PC-3 (cell line): ENCODE results near the gene CEACAM18. TPM values are rescaled to one million over a fixed set of nuclear protein-coding genes. Genes with fewer than 3 reads are reported as not detected.

ENCODE experiments used
- ATAC-seq: fragments of 200-7000 bp; cut with Tn5 transposase; 2 replicates; pipeline ENCODE4 v1.9.1; 2020; ENCODE audit warnings: mild to moderate bottlenecking, moderate library complexity
- BruUV-seq: library from RNA; stranded (reverse); fragments of 400-500 nt; replicated peaks from 2 replicates; lab custom pipeline; 2021; lab: Mats Ljungman, UMichigan
- CTCF ChIA-PET: fragments of 300-600 bp; sonication (Branson Sonifier 250); formaldehyde crosslinking; loops from one replicate; lab custom pipeline; 2022; ENCODE audit warnings: antibody characterized with exemption; lab: Charles Lee
- POLR2A ChIA-PET: fragments of 300-600 bp; sonication (Branson Sonifier 250); formaldehyde crosslinking; loops from one replicate; lab custom pipeline; 2022; ENCODE audit warnings: antibody characterized with exemption; ENCODE audit not compliant: unreplicated experiment; lab: Charles Lee
- DNase-seq: peaks from one replicate; pipeline ENCODE4 v3.0.0-alpha.2; 2015
- H2AFZ ChIP-seq: fragments of 300-600 bp; sonication (generic); 2 replicates; pipeline ENCODE4 v1.6.0; 2016; ENCODE audit warnings: antibody characterized with exemption, low read length
- H3F3A ChIP-seq: fragments of 300-600 bp; sonication (generic); one replicate; pipeline ENCODE4 v1.6.0; 2017; ENCODE audit warnings: antibody characterized with exemption, low read length, control low read depth, mild to moderate bottlenecking; ENCODE audit not compliant: unreplicated experiment
- H3K27ac ChIP-seq: fragments of 300-600 bp; sonication (generic); 2 replicates; pipeline ENCODE4 v1.5.1; 2016; ENCODE audit warnings: mild to moderate bottlenecking, low read length
- H3K27me3 ChIP-seq: fragments of 300-600 bp; sonication (generic); 2 replicates; pipeline ENCODE4 v1.6.1; 2016; ENCODE audit warnings: low read length, mixed read lengths
- H3K36me3 ChIP-seq: fragments of 300-600 bp; sonication (generic); 2 replicates; pipeline ENCODE4 v1.6.1; 2016; ENCODE audit warnings: low read depth, mixed run types, low read length, mixed read lengths
- H3K4me1 ChIP-seq: fragments of 300-600 bp; sonication (generic); 2 replicates; pipeline ENCODE4 v1.5.1; 2016; ENCODE audit warnings: low read length; ENCODE audit not compliant: insufficient read depth
- H3K4me2 ChIP-seq: fragments of 300-600 bp; sonication (generic); 2 replicates; pipeline ENCODE4 v1.6.0; 2016; ENCODE audit warnings: low read length
- H3K4me3 ChIP-seq: fragments of 300-600 bp; sonication (generic); 2 replicates; pipeline ENCODE4 v1.5.1; 2016; ENCODE audit warnings: mild to moderate bottlenecking, low read length, mixed read lengths
- H3K79me2 ChIP-seq: fragments of 300-600 bp; sonication (generic); 2 replicates; pipeline ENCODE4 v1.6.1; 2017; ENCODE audit warnings: low read length, mixed read lengths
- H3K9ac ChIP-seq: fragments of 300-600 bp; sonication (generic); 2 replicates; pipeline ENCODE4 v1.6.0; 2016; ENCODE audit warnings: mild to moderate bottlenecking, low read length
- H3K9me2 ChIP-seq: fragments of 300-600 bp; sonication (generic); replicated peaks from 2 replicates; pipeline ENCODE4 v1.6.1; 2016; ENCODE audit warnings: mixed run types, low read length, mixed read lengths
- H3K9me3 ChIP-seq: fragments of 300-600 bp; sonication (generic); 2 replicates; pipeline ENCODE4 v1.6.1; 2016; ENCODE audit warnings: low read length, mixed read lengths
- H4K20me1 ChIP-seq: fragments of 300-600 bp; sonication (generic); 2 replicates; pipeline ENCODE4 v1.6.1; 2016; ENCODE audit warnings: low read length, mixed read lengths
- CTCF ChIP-seq: fragments of 300-600 bp; sonication (generic); conservative IDR thresholded peaks from 2 replicates; pipeline ENCODE4 v1.5.1; 2017; ENCODE audit warnings: antibody characterized with exemption, low read depth, mild to moderate bottlenecking, low read length
- EZH2 ChIP-seq: fragments of 300-600 bp; sonication (generic); IDR thresholded peaks from one replicate; pipeline ENCODE4 v1.6.1; 2017; ENCODE audit warnings: antibody characterized with exemption, mild to moderate bottlenecking, low read length; ENCODE audit not compliant: unreplicated experiment
- EZH2phosphoT487 ChIP-seq: fragments of 300-600 bp; sonication (generic); IDR thresholded peaks from 2 replicates; pipeline ENCODE4 v1.6.1; 2018; ENCODE audit warnings: mild to moderate bottlenecking, antibody characterized with exemption, low read length, borderline replicate concordance
- intact Hi-C: fragments of 100-400 bp; cut with micrococcal nuclease; formaldehyde crosslinking; loops from 2 replicates; pipeline ENCODE4 v1.9.0; 2023
- total RNA-seq: library from RNA; depleted of rRNA; stranded (reverse); fragments of >200 nt; gene quantifications from 2 replicates; pipeline ENCODE4 v1.2.3, GENCODE V29; 2014

The CEACAM18 gene
- total RNA-seq, 1 experiment from 2014 or later = not detected

- no peak overlapping the region for H3K9ac ChIP-seq
- H4K20me1 ChIP-seq = no peaks in the 10 kb centered on the region
- H2AFZ ChIP-seq = no peak overlapping the region
- H3K4me3 ChIP-seq = no peak overlapping the region
- POLR2A ChIA-PET = no interaction called here
- DNase-seq = no peak
- TF ChIP-seq EZH2phosphoT487 (no peak), EZH2 (no peak), CTCF (no peak)
- H3K36me3 ChIP-seq = no peaks in the 10 kb centered on the region
- no peak overlapping the region for H3K27ac ChIP-seq
- CTCF ChIA-PET = no interaction called here
- H3K4me1 ChIP-seq = no peaks in the 10 kb centered on the region
- intact Hi-C loops = no loop called here
- H3F3A ChIP-seq = no peaks in the 10 kb centered on the region
- no peak overlapping the region for H3K4me2 ChIP-seq
- no peaks in the 10 kb centered on the region for H3K79me2 ChIP-seq
- H3K27me3 ChIP-seq = peaks cover 65% of the 10 kb centered on the region
- no peak for ATAC-seq
- BruUV-seq = no TSS peak
- no peaks in the 10 kb centered on the region for H3K9me2 ChIP-seq
- H3K9me3 ChIP-seq = no peaks in the 10 kb centered on the region
Measured at GRCh38 chr19:51458899-51459505, 19.3 kb upstream of the CEACAM18 start.

GRCh38 chr19:51460164-51460992, 18.0 kb upstream of the CEACAM18 start:
- H3K9me3 ChIP-seq = no peaks in the 10 kb centered on the region
- no peaks in the 10 kb centered on the region for H3K79me2 ChIP-seq
- no peaks in the 10 kb centered on the region for H3F3A ChIP-seq
- H3K4me2 ChIP-seq = no peak overlapping the region
- H3K9me2 ChIP-seq = no peaks in the 10 kb centered on the region
- no peak overlapping the region for H3K27ac ChIP-seq
- no peak for ATAC-seq
- peak; percentile 20 for DNase-seq
- TF ChIP-seq CTCF = no peak
- no peak for TF ChIP-seq EZH2phosphoT487
- TF ChIP-seq EZH2 = no peak
- no TSS peak for BruUV-seq
- H2AFZ ChIP-seq = no peak overlapping the region
- no peak overlapping the region for H3K4me3 ChIP-seq
- ChIA-PET CTCF (no interaction called here), POLR2A (no interaction called here)
- intact Hi-C loops = no loop called here
- no peaks in the 10 kb centered on the region for H4K20me1 ChIP-seq
- H3K27me3 ChIP-seq = peaks cover 61% of the 10 kb centered on the region
- H3K4me1 ChIP-seq = no peaks in the 10 kb centered on the region
- no peak overlapping the region for H3K9ac ChIP-seq
- no peaks in the 10 kb centered on the region for H3K36me3 ChIP-seq

GRCh38 chr19:51461723-51462161, 16.6 kb upstream of the CEACAM18 start:
- Histone ChIP-seq H3K36me3 (no peaks in the 10 kb centered on the region), H3F3A (no peaks in the 10 kb centered on the region), H3K79me2 (no peaks in the 10 kb centered on the region), H4K20me1 (no peaks in the 10 kb centered on the region), H3K9me3 (no peaks in the 10 kb centered on the region), H3K4me2 (no peak overlapping the region), H3K9ac (no peak overlapping the region), H3K4me1 (no peaks in the 10 kb centered on the region), H3K27me3 (peaks cover 67% of the 10 kb centered on the region), H2AFZ (no peak overlapping the region), H3K4me3 (no peak overlapping the region), H3K27ac (no peak overlapping the region), H3K9me2 (no peaks in the 10 kb centered on the region)
- ATAC-seq (no peak), DNase-seq (no peak)
- intact Hi-C loops = no loop called here
- POLR2A ChIA-PET = no interaction called here
- TF ChIP-seq EZH2phosphoT487 = no peak
- BruUV-seq = no TSS peak
- CTCF ChIA-PET = no interaction called here
